ENCODE results near the gene SYNE3. TPM values are rescaled to one million over a fixed set of nuclear protein-coding genes. Genes with fewer than 3 reads are reported as not detected.

The SYNE3 gene
- total RNA-seq, 4 donors from 2014 or later: 4.7 to 7.1 (median 5.1) TPM

- no peaks in the 10 kb centered on the region for H3K9me3 ChIP-seq
- DNase-seq: no peak
- peak overlapping the region; percentile 91 to 95 (median 92) for H3K27ac ChIP-seq
- H3K4me3 ChIP-seq: peak overlapping the region; percentile 69 to 99 (median 82)
- no peaks in the 10 kb centered on the region for H3K27me3 ChIP-seq
- peak; percentile 8 to 23 for ATAC-seq
- in situ Hi-C loops (cut with MboI; ENCODE audit: low sequenced_read_pairs in 4 of 4) (loop anchor here in 2 of 4 donors (25.0 kb wide), 2 partner anchors 374 to 399 kb away; partner anchors contain the start of gene DICER1 (in 1 of the 2)), intact Hi-C loops (cut with DNase I; ENCODE audit: low total_unique reads) (loop anchor here (2.0 to 10.0 kb wide), 3 partner anchors 25 to 381 kb away; partner anchors contain the start of gene DICER1)
- peaks cover 76 to 79% of the 10 kb centered on the region in 2 donors for H3K4me1 ChIP-seq
- TF ChIP-seq POLR2A (IDR thresholded peaks at IDR 0.05): peak; percentile 55 to 62
- TF ChIP-seq CTCF (IDR thresholded peaks at IDR 0.05 in 4 of 5, conservative IDR thresholded peaks at IDR 0.05 in 1 of 5): no peak
- H3K36me3 ChIP-seq: no peaks in the 10 kb centered on the region
These were observed 19.7 kb upstream of the SYNE3 start for GRCh38 chr14:95536036-95536593.

DNA sequence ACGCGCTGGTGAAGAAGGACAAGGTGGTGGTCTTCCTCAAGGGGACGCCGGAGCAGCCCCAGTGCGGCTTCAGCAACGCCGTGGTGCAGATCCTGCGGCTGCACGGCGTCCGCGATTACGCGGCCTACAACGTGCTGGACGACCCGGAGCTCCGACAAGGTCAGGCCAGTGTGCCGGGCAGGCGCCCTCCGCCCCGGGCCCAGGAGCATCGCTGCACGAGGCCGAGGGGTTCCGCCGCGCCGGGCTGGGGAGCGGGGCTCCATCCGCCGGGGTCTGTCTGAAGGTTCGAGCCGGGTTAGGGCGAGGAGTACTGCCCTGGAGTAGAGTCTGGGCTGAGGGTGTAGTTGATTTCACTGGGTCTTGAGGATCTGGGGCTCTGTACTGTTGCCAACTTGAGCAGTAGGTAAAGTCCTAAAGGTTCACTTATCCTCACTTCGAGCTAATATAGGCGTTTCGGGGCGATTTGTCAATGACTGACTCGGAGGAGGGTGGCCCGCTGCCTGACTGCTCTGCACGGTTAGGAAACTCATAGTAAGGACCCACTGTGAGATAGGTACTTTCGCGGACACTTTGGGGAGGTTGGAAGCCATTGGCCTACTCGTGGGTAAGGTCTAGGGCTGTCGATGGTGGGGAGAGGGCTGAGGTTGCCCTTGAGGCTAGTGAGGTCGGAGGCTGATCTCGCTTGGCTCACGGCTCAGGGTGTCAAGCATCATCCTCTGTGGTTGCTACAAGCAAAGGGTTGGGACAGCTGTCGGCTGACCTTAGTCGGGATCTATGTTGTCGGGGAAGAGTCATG is 19.0 kb upstream of the SYNE3 start:
- Histone ChIP-seq H3K4me3 (peak overlapping the region; percentile 69 to 99 (median 82)), H3K27me3 (no peaks in the 10 kb centered on the region), H3K27ac (peak overlapping the region; percentile 91 to 95 (median 92)), H3K4me1 (peaks cover 79 to 81% of the 10 kb centered on the region in 2 donors), H3K36me3 (no peaks in the 10 kb centered on the region), H3K9me3 (no peaks in the 10 kb centered on the region)
- intact Hi-C loops (cut with DNase I; ENCODE audit: low total_unique reads) (loop anchor here (2.0 to 10.0 kb wide), 3 partner anchors 25 to 381 kb away; partner anchors contain the start of gene DICER1), in situ Hi-C loops (cut with MboI; ENCODE audit: low sequenced_read_pairs in 4 of 4) (loop anchor here in 2 of 4 donors (25.0 kb wide), 2 partner anchors 373 to 398 kb away; partner anchors contain the start of gene DICER1 (in 1 of the 2))
- TF ChIP-seq CTCF (IDR thresholded peaks at IDR 0.05 in 4 of 5, conservative IDR thresholded peaks at IDR 0.05 in 1 of 5) (peak in 1 of 5 experiments; percentile 12), POLR2A (IDR thresholded peaks at IDR 0.05) (no peak)
- DNase-seq (peak in 1 of 2 donors; percentile 43), ATAC-seq (peak; percentile 6 to 11)

DNA sequence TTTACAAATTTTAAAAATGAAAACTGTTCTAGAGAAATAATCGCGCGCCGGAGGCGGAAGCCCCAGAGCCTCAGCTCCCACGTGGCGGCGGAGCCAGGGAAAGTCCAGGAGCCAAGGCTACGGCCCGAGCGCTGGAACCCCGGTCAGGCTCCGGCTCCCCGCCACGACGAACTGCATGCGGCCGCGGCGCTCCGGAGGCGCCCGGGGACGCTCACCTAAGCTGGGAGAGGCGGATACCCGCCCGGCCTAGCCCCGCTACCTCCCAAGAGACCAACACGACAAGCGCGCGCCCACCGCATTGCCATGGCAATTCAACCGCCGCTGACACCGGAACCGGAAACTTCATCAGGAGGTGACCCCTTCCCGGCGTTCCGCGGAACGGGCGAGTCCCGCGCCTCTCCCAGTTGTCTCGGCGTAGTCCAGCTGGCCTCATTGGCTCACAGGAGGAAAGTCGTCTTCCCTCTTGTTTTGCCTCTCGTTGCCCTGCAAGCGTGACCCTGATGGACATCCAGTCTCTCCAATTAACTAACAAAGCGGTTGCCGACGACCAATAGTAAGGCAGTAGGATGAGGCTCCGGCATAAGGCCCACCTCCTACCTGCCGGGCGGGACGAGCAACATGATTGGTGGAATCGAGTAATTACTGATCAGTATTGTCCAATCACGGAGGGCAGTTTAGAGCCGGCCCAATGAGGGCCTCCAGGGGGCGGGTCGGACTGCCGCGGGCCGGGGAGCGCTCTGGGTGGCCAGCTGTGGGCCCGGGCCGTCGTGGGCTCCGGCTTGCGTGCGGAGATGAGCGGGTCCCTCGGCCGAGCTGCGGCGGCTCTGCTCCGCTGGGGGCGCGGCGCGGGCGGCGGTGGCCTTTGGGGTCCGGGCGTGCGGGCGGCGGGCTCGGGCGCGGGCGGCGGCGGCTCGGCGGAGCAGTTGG is 18.1 kb upstream of the SYNE3 start, which contains the start of gene GLRX5:
Gene GLRX5, plus strand, starts transcription at position 752 of the 927 bp plus-strand sequence. Its CDS starts 40 bp downstream, at position 792.
- TF ChIP-seq CTCF (IDR thresholded peaks at IDR 0.05 in 4 of 5, conservative IDR thresholded peaks at IDR 0.05 in 1 of 5): peak in 1 of 5 experiments; percentile 33
- peak; percentile 90 for TF ChIP-seq POLR2A (IDR thresholded peaks at IDR 0.05)
- intact Hi-C loops (cut with DNase I; ENCODE audit: low total_unique reads): loop anchor here (10.0 kb wide), 2 partner anchors 240 to 380 kb away; partner anchors contain the start of gene DICER1
- in situ Hi-C loops (cut with MboI; ENCODE audit: low sequenced_read_pairs in 4 of 4): loop anchor here in 3 of 4 donors (5.0 to 25.0 kb wide), 3 partner anchors 92 to 397 kb away; partner anchors contain the start of gene DICER1 (in 1 of the 3)

GRCh38 chr14:95533822-95534221 is 17.4 kb upstream of the SYNE3 start:
- peak overlapping the region; percentile 89 to 95 (median 92) for H3K27ac ChIP-seq
- H3K9me3 ChIP-seq: no peaks in the 10 kb centered on the region
- in situ Hi-C loops (cut with MboI; ENCODE audit: low sequenced_read_pairs in 4 of 4) (loop anchor here in 3 of 4 donors (5.0 to 25.0 kb wide), 3 partner anchors 92 to 397 kb away; partner anchors contain the start of gene DICER1 (in 1 of the 3)), intact Hi-C loops (cut with DNase I; ENCODE audit: low total_unique reads) (loop anchor here (10.0 kb wide), 2 partner anchors 239 to 379 kb away; partner anchors contain the start of gene DICER1)
- no peak for TF ChIP-seq POLR2A (IDR thresholded peaks at IDR 0.05)
- TF ChIP-seq CTCF (IDR thresholded peaks at IDR 0.05 in 4 of 5, conservative IDR thresholded peaks at IDR 0.05 in 1 of 5): no peak
- no peak for ATAC-seq
- H3K4me3 ChIP-seq: peak overlapping the region; percentile 80 to 99 (median 94)
- H3K27me3 ChIP-seq: no peaks in the 10 kb centered on the region
- no peaks in the 10 kb centered on the region for H3K36me3 ChIP-seq
- DNase-seq: no peak
- peaks cover 84 to 86% of the 10 kb centered on the region in 2 donors for H3K4me1 ChIP-seq

More for the DNA sequence above, 18.1 kb upstream of the SYNE3 start, which contains the start of gene GLRX5:
- peak within 1 kb of the TSS; percentile 84 to 99 (median 94) for H3K4me3 ChIP-seq
- DNase-seq: peak; percentile 100
- H3K36me3 ChIP-seq: no peaks in the 10 kb centered on the region
- no peaks in the 10 kb centered on the region for H3K27me3 ChIP-seq
- peak within 1 kb of the TSS; percentile 91 to 95 (median 92) for H3K27ac ChIP-seq
- H3K4me1 ChIP-seq: peaks cover 83 to 86% of the 10 kb centered on the region in 2 donors
- no peaks in the 10 kb centered on the region for H3K9me3 ChIP-seq
- peak; percentile 95 to 96 for ATAC-seq

Measured in gastrocnemius medialis (tissue), 4 donors.